Subcutaneous adipose tissue (tissue), 4 donors: ENCODE measurements around the gene TRAPPC11. TPM values are rescaled to one million over a fixed set of nuclear protein-coding genes. Genes with fewer than 3 reads are reported as not detected.

Experiments
- total RNA-seq, 4 donors: library from RNA; depleted of rRNA; stranded (reverse); fragments of >200 nt; gene quantifications; one replicate each; pipeline ENCODE4 v1.1.0, GENCODE V29; 2016
- TF ChIP-seq, protein P1 (sequence below): fragments of 450-650 bp; IDR thresholded peaks from one replicate; pipeline ENCODE4 v1.5.1; 2016; ENCODE audit warnings: low read depth, mild to moderate bottlenecking, control low read depth, antibody characterized with exemption, moderate library complexity

Gene TRAPPC11
- total RNA-seq, 4 donors from 2014 or later, result 38.2 to 68.0 (median 56.1) TPM

DNA sequence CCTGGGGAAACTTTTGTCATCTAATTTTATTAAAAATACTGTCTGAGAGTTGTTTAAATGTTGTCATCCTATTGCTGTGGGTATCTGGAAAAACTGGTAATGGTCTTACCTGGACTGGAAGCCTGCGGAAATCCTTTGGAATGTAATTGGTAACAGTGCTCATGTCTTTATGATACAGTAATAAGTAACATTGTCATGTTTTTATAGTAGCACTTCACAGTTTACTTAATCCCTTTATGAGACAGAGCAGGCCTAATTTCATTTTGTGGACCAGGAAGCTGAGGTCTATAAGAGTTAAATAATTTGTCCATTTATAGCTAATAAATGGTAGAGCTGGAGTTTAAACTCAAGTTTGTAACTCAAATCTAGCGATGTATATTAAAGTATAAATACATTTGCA lies 88.3 kb downstream of the TRAPPC11 start:
- TF ChIP-seq, protein P1, sequence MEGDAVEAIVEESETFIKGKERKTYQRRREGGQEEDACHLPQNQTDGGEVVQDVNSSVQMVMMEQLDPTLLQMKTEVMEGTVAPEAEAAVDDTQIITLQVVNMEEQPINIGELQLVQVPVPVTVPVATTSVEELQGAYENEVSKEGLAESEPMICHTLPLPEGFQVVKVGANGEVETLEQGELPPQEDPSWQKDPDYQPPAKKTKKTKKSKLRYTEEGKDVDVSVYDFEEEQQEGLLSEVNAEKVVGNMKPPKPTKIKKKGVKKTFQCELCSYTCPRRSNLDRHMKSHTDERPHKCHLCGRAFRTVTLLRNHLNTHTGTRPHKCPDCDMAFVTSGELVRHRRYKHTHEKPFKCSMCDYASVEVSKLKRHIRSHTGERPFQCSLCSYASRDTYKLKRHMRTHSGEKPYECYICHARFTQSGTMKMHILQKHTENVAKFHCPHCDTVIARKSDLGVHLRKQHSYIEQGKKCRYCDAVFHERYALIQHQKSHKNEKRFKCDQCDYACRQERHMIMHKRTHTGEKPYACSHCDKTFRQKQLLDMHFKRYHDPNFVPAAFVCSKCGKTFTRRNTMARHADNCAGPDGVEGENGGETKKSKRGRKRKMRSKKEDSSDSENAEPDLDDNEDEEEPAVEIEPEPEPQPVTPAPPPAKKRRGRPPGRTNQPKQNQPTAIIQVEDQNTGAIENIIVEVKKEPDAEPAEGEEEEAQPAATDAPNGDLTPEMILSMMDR, result no peak

DNA sequence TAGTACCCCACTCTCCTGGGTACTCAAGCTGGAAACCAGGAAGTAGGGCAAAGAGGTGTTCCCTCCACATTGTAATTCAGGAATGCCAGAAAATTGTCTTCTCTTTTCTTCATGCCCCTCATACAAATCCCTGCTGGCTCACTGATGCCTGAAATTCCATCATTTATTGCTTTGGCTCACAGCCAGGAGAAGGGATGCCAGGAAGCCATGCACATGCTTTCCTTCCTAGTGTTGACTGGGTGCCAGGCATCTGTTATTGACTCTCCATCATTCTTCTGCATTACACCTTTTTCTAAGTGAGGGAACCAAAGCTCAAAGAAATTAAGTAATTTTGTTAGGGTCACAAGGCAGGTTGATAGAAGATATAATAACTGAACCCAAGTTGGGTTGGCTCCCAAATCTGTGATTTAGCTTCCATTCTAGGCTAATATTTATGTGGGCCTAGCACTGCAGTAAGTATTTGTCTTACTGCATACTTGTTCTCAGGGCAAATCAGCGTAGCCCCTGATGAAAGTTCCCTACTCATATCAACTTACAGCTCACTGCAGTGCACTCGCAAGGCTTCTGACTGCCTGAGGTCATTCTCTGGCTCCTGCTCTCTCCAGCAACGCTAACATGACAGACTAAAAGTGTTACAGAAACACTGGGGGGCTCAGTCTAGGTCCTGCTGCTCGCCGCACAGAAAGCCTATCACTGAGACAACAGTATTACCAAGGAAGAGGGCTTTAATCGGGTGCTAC lies 89.0 kb downstream of the TRAPPC11 start:
- TF ChIP-seq, protein P1, result no peak

DNA sequence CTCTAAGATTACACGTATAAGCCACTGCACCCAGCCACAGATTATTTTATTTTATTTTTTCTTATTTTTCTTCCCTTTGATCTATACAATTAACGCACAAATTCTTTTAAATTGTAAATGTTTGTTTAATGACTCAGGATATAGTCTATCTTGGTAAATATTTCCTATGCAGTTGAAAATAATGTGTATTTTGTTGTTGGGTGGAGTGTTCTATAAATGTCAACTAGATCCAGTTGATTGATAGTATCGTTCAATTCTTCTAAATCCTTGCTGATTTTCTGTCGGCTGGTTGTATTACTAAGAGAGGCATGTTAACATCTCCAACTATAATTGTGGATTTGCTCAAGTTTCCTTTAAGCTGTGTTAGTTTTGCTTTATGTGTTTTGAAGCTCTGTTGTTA lies 92.0 kb downstream of the TRAPPC11 start:
- TF ChIP-seq, protein P1, result no peak

DNA sequence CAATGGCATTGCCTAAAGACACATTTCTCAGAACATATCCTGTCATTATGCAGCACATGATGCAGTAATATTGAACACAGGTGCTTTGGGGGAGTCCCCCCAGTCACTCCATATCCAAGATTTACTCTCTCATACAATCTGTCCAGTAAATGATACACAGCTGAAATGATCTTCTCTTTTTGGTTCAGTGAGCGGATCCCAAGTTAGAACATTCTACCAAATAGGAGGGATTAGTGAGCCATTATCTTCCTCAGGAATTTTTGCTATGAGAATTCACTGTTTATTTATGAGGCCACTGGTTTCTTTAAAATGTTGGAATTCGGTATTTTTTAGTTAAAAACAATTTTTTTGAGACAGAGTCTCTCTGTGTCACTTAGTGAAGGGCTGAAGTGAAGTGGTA lies 96.5 kb downstream of the TRAPPC11 start:
- TF ChIP-seq, protein P1, result no peak

DNA sequence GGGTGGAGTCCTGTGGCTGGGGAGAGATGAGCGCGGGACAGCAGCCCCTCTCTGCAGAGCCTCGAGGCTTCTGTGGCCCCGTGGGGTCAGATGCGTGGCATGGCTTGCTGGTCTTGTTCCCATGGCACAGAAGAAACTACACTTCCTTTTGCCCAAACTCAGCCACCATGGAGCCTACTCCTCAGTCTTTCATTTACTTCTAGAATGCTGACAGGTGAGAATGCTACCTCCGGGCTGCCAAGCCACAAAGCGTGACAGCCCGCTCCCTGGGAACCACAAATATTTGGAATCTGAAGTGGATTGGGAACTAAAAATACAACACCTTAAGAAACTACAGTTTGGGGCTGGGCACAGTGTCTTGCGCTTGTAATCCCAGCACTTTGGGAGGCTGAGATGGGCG lies 98.0 kb downstream of the TRAPPC11 start:
- TF ChIP-seq, protein P1, result no peak

DNA sequence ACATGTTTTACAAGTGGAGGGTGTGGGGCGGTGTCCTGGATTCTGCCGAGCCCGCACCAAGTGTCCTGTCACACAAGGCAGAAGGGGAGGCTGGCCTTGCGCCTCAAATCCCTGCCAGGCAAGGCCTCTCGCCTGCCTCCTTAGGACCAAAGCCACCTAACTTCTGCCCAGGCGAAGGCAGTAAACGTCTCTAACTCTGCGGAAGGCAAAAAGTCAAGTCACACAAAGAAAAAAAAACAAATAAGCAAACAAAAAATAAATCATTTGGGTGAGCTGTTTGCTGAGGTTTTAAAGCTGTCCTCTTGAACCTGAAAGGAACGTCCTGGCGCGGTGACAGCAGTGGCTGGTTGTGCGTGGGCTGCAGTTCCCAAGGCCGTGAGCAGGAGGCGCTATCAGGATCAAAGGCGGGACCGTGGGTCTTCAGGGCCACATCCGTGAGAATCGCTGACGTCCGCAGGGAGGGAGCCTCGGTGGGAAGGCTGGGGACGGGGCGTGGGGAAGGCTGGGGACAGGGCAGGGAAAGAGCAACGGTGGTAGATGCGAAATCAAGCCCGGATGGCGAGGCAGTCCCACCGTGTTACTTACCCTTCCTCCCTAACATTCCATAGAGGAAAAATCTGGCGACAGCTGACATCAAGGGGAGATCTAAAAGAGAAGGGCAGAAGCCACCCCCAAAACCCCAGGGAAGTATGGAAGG lies 99.1 kb downstream of the TRAPPC11 start:
- TF ChIP-seq, protein P1, result no peak

DNA sequence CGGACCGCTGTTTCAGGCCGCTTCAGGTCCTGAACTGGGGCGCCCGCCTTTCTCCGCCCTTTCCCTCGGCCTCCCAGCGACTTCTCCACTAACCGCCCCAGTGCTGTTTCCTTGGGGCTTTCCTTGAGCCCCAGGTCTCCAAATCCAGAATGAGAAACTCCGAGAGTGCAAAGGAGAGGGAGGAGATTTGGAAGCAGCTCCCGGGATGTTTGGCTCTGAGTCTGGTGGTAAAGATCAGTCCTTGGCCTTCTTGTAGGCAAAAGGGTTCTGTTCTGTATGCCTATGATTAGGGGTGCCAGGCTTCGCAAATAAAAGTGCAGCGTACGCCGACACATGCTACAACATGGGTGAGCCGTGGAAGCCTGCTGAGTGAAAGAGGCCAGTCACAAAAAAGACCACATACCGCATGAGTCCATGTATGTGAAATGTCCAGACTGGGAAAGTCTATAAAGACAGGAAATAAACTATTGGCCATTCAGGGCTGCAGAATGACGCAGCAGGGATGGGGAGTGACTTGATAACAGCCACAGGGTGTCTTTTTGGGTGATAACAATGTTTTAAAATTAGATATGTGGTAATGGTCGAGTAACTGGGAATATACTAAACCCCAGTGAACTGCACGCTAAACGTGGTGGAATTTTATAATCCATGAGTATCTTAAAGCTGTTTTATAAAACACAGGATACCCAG lies 99.8 kb downstream of the TRAPPC11 start:
- TF ChIP-seq, protein P1, result no peak
